Kidney capillary endothelial cell (primary cell): ENCODE data around the gene HSD17B12.

ENCODE experiments used
- DNase-seq: peaks from one replicate; pipeline ENCODE4 v3.0.0-alpha.2; 2018; ENCODE audit warnings: low spot score

HSD17B12 gene

DNA sequence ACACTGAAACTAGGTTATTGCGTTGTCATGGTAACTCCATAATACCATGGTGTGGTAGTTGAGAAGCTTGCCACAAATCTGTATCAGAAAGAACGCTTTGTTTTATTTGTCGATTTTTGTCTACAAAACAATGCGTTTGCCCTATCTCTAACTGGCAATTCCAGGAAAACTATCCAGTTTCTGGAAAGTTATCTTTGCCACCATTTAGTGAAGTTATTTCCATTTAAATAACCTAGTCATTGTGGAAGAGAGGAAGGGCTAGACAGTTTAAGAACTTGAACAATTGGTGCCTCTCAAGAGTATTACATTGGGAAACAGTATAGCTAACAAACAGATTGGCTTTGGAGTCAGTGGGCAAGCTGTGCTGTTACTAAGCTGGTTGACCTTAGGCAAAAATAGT lies 7.9 kb downstream of the HSD17B12 start:
- no peak for DNase-seq

- no peak for DNase-seq
Measured at GRCh38 chr11:43689167-43689566, 8.6 kb downstream of the HSD17B12 start.

DNA sequence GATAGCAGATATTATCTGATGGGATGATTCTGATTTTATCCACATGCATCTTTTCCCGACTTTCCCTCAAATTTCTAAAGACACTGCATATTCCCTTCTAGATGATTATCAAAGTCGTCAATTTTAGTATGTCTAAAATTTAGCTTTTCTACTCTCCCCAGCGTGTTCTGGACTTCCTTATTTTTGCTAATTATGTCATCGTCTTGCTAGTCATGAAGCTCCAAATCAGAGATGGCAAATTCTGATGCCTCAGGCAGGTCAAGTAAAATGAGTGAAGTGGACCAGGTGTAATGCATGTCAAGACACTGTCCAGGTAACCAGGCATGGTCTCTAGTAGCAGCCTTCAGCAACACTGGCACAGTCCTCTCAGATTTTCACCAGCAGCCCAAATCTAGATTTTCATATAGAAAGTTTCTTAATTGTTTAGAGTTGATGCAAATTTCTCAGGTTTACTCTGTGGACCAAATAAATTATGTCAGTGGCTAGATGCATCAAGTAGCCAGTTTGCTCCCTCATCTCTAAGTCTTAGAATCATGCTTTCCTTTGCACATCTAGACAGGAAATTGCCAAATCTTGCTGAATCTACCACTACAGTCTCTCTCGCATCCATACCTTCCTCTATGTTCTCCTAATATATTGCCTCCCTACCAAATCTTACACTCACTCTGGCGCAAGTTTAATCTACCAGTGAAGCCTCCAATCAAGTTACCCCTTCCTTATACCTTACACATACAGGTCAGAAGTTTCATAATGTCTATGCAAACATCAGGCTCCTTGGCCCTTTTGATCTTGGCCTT lies 10.6 kb downstream of the HSD17B12 start:
- no peak for DNase-seq

DNA sequence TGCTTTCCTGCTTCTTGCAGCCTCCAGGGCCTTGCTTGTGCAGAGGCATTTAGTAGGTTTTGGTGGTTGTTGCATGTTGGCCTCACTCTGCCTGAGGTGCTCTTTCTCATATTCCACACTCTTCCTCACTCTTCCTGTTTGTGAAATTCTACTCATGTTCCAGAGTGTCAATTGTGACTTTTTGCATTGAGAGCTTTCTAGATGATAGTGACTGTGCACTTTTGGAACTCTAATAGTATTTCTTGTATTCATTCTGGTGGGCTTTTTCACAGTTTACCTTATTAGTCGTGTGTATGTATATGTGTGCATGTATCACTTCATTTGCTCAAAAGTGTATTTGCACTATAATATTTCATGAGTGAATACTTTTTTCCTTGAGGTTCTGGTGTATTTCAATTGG lies 11.3 kb downstream of the HSD17B12 start:
- DNase-seq, result no peak

GRCh38 chr11:43693069-43693468 lies 12.5 kb downstream of the HSD17B12 start:
- DNase-seq, result no peak

GRCh38 chr11:43693731-43694130 lies 13.2 kb downstream of the HSD17B12 start:
- no peak for DNase-seq

DNA sequence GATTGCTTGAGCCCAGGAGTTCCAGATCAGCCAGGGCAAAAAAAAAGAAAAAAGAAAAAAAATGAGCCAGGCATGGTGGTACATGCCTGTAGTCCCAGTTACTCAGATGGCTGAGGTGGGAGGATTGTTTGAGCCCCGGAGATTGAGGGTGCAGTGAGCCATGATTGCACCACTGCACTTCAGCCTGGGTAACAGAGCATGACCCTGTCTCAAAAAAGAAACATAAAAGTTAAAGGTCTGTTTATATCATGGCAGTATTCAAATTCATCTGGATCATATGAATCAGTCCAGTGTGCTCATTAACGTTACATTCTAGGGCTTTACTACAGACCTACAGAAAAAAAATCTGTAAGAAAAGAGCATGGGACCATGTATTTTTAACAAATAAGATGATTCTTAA lies 13.9 kb downstream of the HSD17B12 start:
- no peak for DNase-seq

DNA sequence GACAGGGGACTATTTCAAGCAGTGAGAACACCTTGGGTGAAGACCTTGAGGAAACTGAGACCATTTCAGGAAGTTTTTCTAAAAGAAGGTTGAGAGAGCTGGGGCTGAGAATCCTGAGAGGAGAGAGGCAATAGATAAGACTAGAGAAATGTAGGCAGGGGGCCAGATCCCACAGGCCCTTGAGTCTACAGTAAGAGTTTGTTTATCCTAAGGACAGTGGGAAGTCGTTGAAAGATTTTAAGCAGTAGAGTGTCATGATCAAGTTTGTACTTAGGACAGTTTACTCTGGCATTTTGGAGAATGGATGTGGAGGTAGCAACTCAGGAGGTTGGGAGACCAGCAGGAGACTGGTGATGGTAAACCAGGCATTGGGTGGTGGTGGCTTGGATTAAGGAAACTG lies 17.1 kb downstream of the HSD17B12 start:
- DNase-seq, result no peak

DNA sequence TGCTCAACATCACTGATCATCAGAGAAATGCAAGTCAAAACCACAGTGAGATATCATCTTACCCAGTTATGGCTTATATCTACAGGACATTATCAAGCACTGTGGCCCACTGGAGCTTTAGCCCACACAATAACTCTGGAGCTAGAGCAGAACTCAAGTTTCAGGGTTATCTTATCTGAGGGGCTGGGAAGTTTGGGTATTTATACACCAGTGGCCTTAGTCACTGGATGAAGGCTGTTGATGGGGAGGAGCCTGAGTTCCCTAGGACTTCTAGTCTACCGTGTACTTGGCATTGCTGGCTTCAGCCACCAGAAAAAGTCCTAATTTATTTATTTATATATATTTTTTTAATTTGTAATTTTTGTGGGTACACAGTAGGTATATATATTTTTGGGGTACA lies 19.3 kb downstream of the HSD17B12 start:
- DNase-seq, result no peak

DNA sequence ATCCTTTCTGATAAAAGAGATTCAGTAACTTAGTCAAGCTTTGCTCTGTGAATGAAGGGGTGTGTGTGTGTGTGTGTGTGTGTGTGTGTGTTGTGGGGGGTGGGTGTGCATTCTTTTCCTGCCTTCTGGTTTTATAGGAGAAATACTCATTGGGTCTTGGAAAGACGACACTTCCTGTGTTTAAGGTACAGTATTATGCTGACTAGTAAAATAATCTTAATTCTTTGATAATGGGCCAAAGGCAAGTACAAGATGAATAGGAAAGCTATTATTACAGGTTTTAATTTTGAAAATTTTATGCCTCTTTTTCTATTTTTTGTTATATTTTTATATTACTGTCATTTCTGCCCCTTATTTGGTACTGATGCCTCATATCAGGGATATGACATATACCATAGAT lies 26.1 kb downstream of the HSD17B12 start:
- no peak for DNase-seq

DNA sequence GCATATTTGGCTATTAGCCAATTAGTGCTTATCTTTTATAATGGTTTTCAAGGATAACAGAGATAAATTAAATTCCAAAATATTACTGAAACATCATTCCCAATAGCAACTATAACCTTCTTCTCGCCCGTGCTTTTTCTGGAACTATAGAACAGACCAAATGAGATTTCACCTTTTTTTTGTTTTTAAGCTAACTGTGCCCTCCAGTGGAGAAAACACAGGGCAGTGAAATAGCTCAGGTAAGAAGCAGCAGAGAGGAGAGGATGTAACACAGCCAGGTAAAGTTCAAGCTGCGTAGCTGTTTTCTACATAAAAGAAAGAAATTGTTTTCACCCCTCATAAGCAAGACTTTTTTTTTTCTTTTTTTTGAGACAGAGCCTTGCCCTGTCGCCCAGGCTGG lies 28.2 kb downstream of the HSD17B12 start:
- no peak for DNase-seq

GRCh38 chr11:43709689-43710088 lies 29.2 kb downstream of the HSD17B12 start:
- no peak for DNase-seq

GRCh38 chr11:43712676-43713075 lies 32.1 kb downstream of the HSD17B12 start:
- no peak for DNase-seq

- no peak for DNase-seq
Measured at GRCh38 chr11:43718373-43718772, 37.8 kb downstream of the HSD17B12 start.

DNA sequence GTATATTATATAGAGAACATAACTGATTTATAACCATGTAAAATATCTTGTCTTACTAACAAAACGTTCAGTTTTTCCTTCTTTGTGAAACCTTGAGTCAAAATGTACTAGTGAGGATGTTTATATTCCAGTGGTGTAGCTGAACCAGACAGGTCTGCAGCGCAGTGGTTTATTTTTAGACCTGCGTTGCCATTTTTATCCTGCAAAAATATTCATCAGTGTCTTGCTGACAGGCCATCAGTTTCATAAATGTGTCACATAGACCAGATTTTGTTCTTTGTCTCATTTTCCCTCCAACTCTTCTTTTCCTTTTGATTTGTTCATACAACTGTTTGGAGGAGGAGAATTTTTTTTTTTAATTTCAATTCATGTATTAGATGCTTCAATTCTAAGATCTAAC lies 43.1 kb downstream of the HSD17B12 start:
- no peak for DNase-seq

- DNase-seq, result no peak
Measured at GRCh38 chr11:43732225-43732624, 51.7 kb downstream of the HSD17B12 start.

GRCh38 chr11:43734256-43734655 lies 53.7 kb downstream of the HSD17B12 start:
- no peak for DNase-seq

DNA sequence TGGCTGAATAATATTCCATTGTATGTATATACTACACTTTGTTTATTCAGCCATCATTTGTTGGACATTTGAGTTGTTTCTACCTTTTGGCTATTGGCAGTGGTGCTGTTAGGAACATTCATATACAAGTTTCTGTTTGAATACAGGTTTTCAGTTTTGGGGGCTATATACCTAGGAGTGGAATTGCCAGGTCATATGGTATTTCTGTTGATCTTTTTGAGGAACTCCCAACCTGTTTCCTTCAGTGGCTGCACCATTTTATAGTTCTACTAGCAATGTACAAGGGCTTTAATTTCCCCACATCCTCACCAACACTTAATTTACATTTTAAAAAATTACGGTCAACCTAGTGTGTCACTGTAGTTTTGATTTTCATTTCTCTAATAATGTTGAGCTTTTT lies 54.6 kb downstream of the HSD17B12 start:
- no peak for DNase-seq

GRCh38 chr11:43735961-43736360 lies 55.4 kb downstream of the HSD17B12 start:
- no peak for DNase-seq

- no peak for DNase-seq
Measured at GRCh38 chr11:43736502-43737200, 56.1 kb downstream of the HSD17B12 start.

GRCh38 chr11:43737201-43737590 lies 56.7 kb downstream of the HSD17B12 start:
- DNase-seq, result no peak

GRCh38 chr11:43738600-43739409 lies 58.3 kb downstream of the HSD17B12 start:
- no peak for DNase-seq

- no peak for DNase-seq
Measured at GRCh38 chr11:43746670-43747069, 66.1 kb downstream of the HSD17B12 start.
